Sigmoid colon (tissue), 4 donors: ENCODE measurements around the gene ARID2.

ENCODE experiments used
- EP300 ChIP-seq, 4 donors: sonication (generic); formaldehyde crosslinking; IDR thresholded peaks; one replicate each; pipeline ENCODE4 v1.6.1; 2017; ENCODE audit warnings: antibody characterized with exemption in 4 of 4
- POLR2A ChIP-seq, 2 donors: fragments of 450-650 bp; IDR thresholded peaks; one replicate each; pipeline ENCODE4 v1.6.1; 2016; ENCODE audit warnings: antibody characterized with exemption in 2 of 2, mild to moderate bottlenecking in 2 of 2, moderate library complexity in 2 of 2

GRCh38 chr12:45703942-45704341, 25.6 kb upstream of the ARID2 start:
- no peak for TF ChIP-seq EP300 (IDR thresholded peaks at IDR 0.05)
- no peak for TF ChIP-seq POLR2A (IDR thresholded peaks at IDR 0.05)
